Stimulated activated CD8-positive, alpha-beta memory T cell treated with anti-CD3 and anti-CD28 coated beads, Interleukin-7, amount 100 ng/mL, for 24 hours (primary cell): ENCODE data around the gene DNAH2.

Experiments used
- DNase-seq: peaks from one replicate; pipeline ENCODE4 v3.0.0-alpha.2; 2020; ENCODE audit warnings: low read depth

DNAH2 gene

GRCh38 chr17:7880076-7880868 lies 162.7 kb downstream of the DNAH2 start:
- DNase-seq, result no peak

DNA sequence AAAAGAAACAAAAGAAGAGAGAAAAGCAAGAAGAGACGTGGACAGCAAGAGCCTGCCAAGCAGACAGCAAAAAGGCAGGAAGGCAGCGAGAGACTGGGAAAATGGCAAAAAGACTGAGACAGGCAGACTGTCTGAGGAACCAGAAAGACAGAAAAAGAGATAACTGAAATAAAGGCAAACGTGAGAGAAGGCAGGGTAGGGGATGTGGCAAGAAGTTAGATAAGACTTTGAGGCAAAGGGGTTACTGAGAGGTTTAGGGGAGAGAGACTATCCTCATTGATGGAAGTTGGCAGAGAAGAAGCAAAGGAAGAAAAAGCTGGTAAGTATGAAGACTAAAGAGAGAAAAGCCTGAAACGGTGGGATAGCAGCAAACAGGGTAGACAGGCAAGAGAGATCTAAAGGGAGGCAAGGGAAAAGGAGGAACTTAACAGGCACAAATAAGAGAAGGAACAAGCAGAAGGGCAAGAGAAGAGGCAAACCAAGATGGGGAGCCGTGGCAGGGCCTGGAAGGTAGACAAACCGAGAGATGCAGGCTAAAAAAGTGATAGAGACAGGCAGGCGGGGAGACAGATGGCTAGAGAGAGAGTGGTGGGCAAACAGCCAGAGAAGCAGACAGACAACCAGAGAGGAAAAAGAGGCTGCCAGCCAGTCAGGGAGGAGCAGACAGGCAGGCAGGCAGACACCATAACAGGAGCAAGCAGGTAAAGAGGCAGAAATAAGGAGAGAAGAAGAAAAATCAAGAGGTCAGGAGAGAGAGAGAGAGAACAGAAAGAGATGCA lies 163.9 kb downstream of the DNAH2 start:
- DNase-seq, result no peak

GRCh38 chr17:7882068-7882467 lies 164.5 kb downstream of the DNAH2 start:
- DNase-seq, result no peak

GRCh38 chr17:7882629-7883028 lies 165.1 kb downstream of the DNAH2 start:
- DNase-seq, result no peak
